ENCODE data around the gene MUC22. TPM values are rescaled to one million over a fixed set of nuclear protein-coding genes. Genes with fewer than 3 reads are reported as not detected.

MUC22 gene
- total RNA-seq, 1 donor from 2014 or later: 0.05 TPM

DNA sequence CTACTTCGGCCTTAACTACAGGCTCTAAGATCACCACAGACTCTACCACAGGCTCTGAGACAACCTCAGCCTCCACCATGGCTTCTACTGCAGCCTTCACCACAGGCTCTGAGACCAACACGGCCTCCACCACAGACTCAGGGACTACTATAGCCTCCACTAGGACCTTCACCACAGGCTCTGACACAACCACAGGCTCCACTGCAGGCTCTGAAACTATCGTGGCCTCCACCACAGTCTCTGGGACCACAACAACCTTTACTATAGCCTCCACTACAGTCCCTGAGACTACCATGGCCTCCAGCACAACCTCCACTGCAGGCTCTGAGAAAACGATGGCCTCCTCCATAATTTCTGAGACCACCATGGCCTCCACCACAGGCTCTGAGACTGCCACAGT is 15.3 kb downstream of the MUC22 start:
- Mint-ChIP-seq H3K27me3 (ENCODE audit: low read depth, unreplicated experiment) (peaks cover 38% of the 10 kb centered on the region), H3K4me1 (ENCODE audit: low read depth, unreplicated experiment) (no peaks in the 10 kb centered on the region), H3K9me3 (ENCODE audit: unreplicated experiment) (peaks cover 12% of the 10 kb centered on the region), H3K4me3 (ENCODE audit: unreplicated experiment) (no peak overlapping the region), H3K36me3 (ENCODE audit: low read depth, unreplicated experiment) (no peaks in the 10 kb centered on the region), H3K27ac (ENCODE audit: unreplicated experiment) (no peak overlapping the region)
- no peak overlapping the region for H3K4me3 ChIP-seq (ENCODE audit: insufficient read depth, low read depth, low read length)
- H3K79me2 ChIP-seq (ENCODE audit: insufficient read depth, low read length): no peaks in the 10 kb centered on the region
- H3K9me3 ChIP-seq (ENCODE audit: insufficient read depth, low read depth, low read length): no peaks in the 10 kb centered on the region
- H3K27ac ChIP-seq (ENCODE audit: low read depth, low read length): no peak overlapping the region
- H3K9ac ChIP-seq (ENCODE audit: low read length): no peak overlapping the region
- no peaks in the 10 kb centered on the region for H4K20me1 ChIP-seq (ENCODE audit: insufficient read depth, low read length)
- H3K4me1 ChIP-seq (ENCODE audit: insufficient read depth, low read length): no peaks in the 10 kb centered on the region
- H2AFZ ChIP-seq (ENCODE audit: low read depth, low read length): no peak overlapping the region
- FAIRE-seq: no peak
- peaks cover 3% of the 10 kb centered on the region for H3K27me3 ChIP-seq (ENCODE audit: insufficient read depth, low read length)
- no peak overlapping the region for H3K4me2 ChIP-seq (ENCODE audit: low read length)
- no peak for TF ChIP-seq EZH2 (IDR thresholded peaks at IDR 0.05; ENCODE audit: insufficient read depth, low read length)
- TF ChIP-seq, protein P1, sequence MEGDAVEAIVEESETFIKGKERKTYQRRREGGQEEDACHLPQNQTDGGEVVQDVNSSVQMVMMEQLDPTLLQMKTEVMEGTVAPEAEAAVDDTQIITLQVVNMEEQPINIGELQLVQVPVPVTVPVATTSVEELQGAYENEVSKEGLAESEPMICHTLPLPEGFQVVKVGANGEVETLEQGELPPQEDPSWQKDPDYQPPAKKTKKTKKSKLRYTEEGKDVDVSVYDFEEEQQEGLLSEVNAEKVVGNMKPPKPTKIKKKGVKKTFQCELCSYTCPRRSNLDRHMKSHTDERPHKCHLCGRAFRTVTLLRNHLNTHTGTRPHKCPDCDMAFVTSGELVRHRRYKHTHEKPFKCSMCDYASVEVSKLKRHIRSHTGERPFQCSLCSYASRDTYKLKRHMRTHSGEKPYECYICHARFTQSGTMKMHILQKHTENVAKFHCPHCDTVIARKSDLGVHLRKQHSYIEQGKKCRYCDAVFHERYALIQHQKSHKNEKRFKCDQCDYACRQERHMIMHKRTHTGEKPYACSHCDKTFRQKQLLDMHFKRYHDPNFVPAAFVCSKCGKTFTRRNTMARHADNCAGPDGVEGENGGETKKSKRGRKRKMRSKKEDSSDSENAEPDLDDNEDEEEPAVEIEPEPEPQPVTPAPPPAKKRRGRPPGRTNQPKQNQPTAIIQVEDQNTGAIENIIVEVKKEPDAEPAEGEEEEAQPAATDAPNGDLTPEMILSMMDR (IDR thresholded peaks at IDR 0.05; ENCODE audit: insufficient read depth, low read depth, low read length): no peak
- no peaks in the 10 kb centered on the region for H3K36me3 ChIP-seq (ENCODE audit: insufficient read depth, low read length)
- no peak for DNase-seq (ENCODE audit: low read depth)

DNA sequence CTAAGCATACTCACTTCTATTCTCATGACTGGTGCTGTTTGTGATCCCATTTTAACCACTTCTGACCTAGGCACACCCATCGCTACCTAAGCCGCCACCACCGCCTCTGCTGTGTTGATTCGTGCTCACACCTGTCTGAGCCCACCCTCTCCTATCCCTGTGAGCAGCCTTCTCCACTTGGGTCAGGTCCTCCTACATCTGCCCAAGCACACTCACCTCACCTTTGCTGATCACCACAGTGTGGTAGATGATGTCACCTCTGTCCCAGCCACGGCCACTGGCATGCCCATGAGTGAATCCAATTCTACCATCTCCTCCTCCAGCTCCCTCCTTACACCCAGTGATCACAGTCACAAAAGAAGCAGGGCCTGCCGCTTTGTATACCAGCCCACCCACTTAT is 20.8 kb downstream of the MUC22 start:
- no peak overlapping the region for H3K4me3 Mint-ChIP-seq (ENCODE audit: unreplicated experiment)
- no peak for FAIRE-seq
- H3K79me2 ChIP-seq (ENCODE audit: insufficient read depth, low read length): no peaks in the 10 kb centered on the region
- no peaks in the 10 kb centered on the region for H4K20me1 ChIP-seq (ENCODE audit: insufficient read depth, low read length)
- TF ChIP-seq, protein P1 (IDR thresholded peaks at IDR 0.05; ENCODE audit: insufficient read depth, low read depth, low read length): no peak
- no peak for TF ChIP-seq EZH2 (IDR thresholded peaks at IDR 0.05; ENCODE audit: insufficient read depth, low read length)
- no peak for DNase-seq (ENCODE audit: low read depth)
- peaks cover 10% of the 10 kb centered on the region for H3K9me3 Mint-ChIP-seq (ENCODE audit: unreplicated experiment)
- no peak overlapping the region for H3K27ac ChIP-seq (ENCODE audit: low read depth, low read length)
- no peak overlapping the region for H3K4me2 ChIP-seq (ENCODE audit: low read length)
- H3K27me3 Mint-ChIP-seq (ENCODE audit: low read depth, unreplicated experiment): peaks cover 39% of the 10 kb centered on the region
- H3K36me3 Mint-ChIP-seq (ENCODE audit: low read depth, unreplicated experiment): no peaks in the 10 kb centered on the region
- H3K36me3 ChIP-seq (ENCODE audit: insufficient read depth, low read length): no peaks in the 10 kb centered on the region
- no peak overlapping the region for H2AFZ ChIP-seq (ENCODE audit: low read depth, low read length)
- no peak overlapping the region for H3K4me3 ChIP-seq (ENCODE audit: insufficient read depth, low read depth, low read length)
- peaks cover 9% of the 10 kb centered on the region for H3K27me3 ChIP-seq (ENCODE audit: insufficient read depth, low read length)
- H3K4me1 Mint-ChIP-seq (ENCODE audit: low read depth, unreplicated experiment): no peaks in the 10 kb centered on the region
- no peak overlapping the region for H3K27ac Mint-ChIP-seq (ENCODE audit: unreplicated experiment)
- no peak overlapping the region for H3K9ac ChIP-seq (ENCODE audit: low read length)
- H3K9me3 ChIP-seq (ENCODE audit: insufficient read depth, low read depth, low read length): no peaks in the 10 kb centered on the region
- H3K4me1 ChIP-seq (ENCODE audit: insufficient read depth, low read length): no peaks in the 10 kb centered on the region

DNA sequence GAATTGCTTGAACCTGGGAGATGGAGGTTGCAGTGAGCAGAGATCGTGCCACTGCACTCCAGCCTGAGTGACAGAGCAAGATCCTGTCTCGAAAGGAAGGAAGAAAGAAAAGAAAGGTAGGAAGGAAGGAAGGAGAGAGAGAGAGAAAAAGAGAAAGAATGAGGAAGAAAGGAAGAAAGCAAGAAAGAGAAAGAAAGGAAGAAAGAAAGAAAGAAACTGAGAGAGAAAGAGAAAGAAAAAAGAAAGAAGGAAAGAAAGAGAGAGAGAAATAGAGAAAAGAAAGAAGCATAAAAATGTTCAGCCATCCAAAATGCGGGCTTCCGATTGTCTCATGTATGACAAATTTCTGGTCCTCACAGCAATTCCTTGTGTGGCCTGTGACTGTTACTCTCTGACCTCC is 22.8 kb downstream of the MUC22 start:
- H3K27me3 Mint-ChIP-seq (ENCODE audit: low read depth, unreplicated experiment): peaks cover 29% of the 10 kb centered on the region
- Histone ChIP-seq H3K9me3 (ENCODE audit: insufficient read depth, low read depth, low read length) (no peaks in the 10 kb centered on the region), H4K20me1 (ENCODE audit: insufficient read depth, low read length) (no peaks in the 10 kb centered on the region), H3K4me3 (ENCODE audit: insufficient read depth, low read depth, low read length) (no peak overlapping the region), H3K27ac (ENCODE audit: low read depth, low read length) (no peak overlapping the region), H2AFZ (ENCODE audit: low read depth, low read length) (no peak overlapping the region), H3K9ac (ENCODE audit: low read length) (no peak overlapping the region), H3K79me2 (ENCODE audit: insufficient read depth, low read length) (no peaks in the 10 kb centered on the region), H3K27me3 (ENCODE audit: insufficient read depth, low read length) (peaks cover 6% of the 10 kb centered on the region), H3K36me3 (ENCODE audit: insufficient read depth, low read length) (no peaks in the 10 kb centered on the region), H3K4me1 (ENCODE audit: insufficient read depth, low read length) (peaks cover 5% of the 10 kb centered on the region), H3K4me2 (ENCODE audit: low read length) (no peak overlapping the region)
- no peak overlapping the region for H3K4me3 Mint-ChIP-seq (ENCODE audit: unreplicated experiment)
- FAIRE-seq (no peak), DNase-seq (ENCODE audit: low read depth) (no peak)
- peaks cover 10% of the 10 kb centered on the region for H3K9me3 Mint-ChIP-seq (ENCODE audit: unreplicated experiment)
- H3K27ac Mint-ChIP-seq (ENCODE audit: unreplicated experiment): no peak overlapping the region
- TF ChIP-seq, protein P1 (IDR thresholded peaks at IDR 0.05; ENCODE audit: insufficient read depth, low read depth, low read length): no peak
- TF ChIP-seq EZH2 (IDR thresholded peaks at IDR 0.05; ENCODE audit: insufficient read depth, low read length): no peak
- H3K4me1 Mint-ChIP-seq (ENCODE audit: low read depth, unreplicated experiment): peaks cover 20% of the 10 kb centered on the region
- H3K36me3 Mint-ChIP-seq (ENCODE audit: low read depth, unreplicated experiment): no peaks in the 10 kb centered on the region
